Colonic mucosa (tissue), 4 donors: Measurements from ENCODE around the gene BOD1L2. TPM values are rescaled to one million over a fixed set of nuclear protein-coding genes. Genes with fewer than 3 reads are reported as not detected.

Source experiments
- DNase-seq: peaks from one replicate; pipeline ENCODE4 v3.0.0-alpha.2; 2020
- H3K27ac ChIP-seq: fragments of 200-600 bp; one replicate; pipeline ENCODE4 v1.8.0; 2021
- H3K27me3 ChIP-seq: fragments of 200-600 bp; one replicate; pipeline ENCODE4 v1.8.0; 2021
- H3K36me3 ChIP-seq: fragments of 200-600 bp; one replicate; pipeline ENCODE4 v1.8.0; 2021
- H3K4me1 ChIP-seq: fragments of 200-600 bp; one replicate; pipeline ENCODE4 v1.8.0; 2021; ENCODE audit warnings: mild to moderate bottlenecking
- H3K4me3 ChIP-seq: fragments of 200-600 bp; one replicate; pipeline ENCODE4 v1.8.0; 2021
- H3K9ac ChIP-seq, 2 donors: one replicate each; pipeline ENCODE4 v1.7.0; 2013; ENCODE audit warnings: control low read depth in 2 of 2, low read depth in 2 of 2, low read length in 2 of 2
- H3K9me3 ChIP-seq: fragments of 200-600 bp; one replicate; pipeline ENCODE4 v1.8.0; 2021
- intact Hi-C: fragments of 100-400 bp; cut with DNase I; formaldehyde crosslinking; loops from one replicate; pipeline ENCODE4 v1.14.1; 2022
- total RNA-seq, 2 donors: library from RNA; stranded (reverse); fragmentation: NEBNext Ultra II Directional in 1 of 2; extraction: Animal tissue kit (Norgen Biotek cat#: 25700) in 1 of 2; gene quantifications; one replicate each; pipeline ENCODE4 v1.2.1, GENCODE V29; 2021
- TF ChIP-seq, protein P1 (sequence below): fragments of 200-600 bp; IDR thresholded peaks from one replicate; pipeline ENCODE4 v1.8.0; 2022; ENCODE audit warnings: antibody characterized with exemption, mild to moderate bottlenecking
- donor health status: healthy.
- donor health status: DM: no; HTN: no; CAD: no.
- donor health status: DM: no; HTN: no; CAD: no.

Gene BOD1L2
- total RNA-seq, 2 donors from 2014 or later = not detected

DNA sequence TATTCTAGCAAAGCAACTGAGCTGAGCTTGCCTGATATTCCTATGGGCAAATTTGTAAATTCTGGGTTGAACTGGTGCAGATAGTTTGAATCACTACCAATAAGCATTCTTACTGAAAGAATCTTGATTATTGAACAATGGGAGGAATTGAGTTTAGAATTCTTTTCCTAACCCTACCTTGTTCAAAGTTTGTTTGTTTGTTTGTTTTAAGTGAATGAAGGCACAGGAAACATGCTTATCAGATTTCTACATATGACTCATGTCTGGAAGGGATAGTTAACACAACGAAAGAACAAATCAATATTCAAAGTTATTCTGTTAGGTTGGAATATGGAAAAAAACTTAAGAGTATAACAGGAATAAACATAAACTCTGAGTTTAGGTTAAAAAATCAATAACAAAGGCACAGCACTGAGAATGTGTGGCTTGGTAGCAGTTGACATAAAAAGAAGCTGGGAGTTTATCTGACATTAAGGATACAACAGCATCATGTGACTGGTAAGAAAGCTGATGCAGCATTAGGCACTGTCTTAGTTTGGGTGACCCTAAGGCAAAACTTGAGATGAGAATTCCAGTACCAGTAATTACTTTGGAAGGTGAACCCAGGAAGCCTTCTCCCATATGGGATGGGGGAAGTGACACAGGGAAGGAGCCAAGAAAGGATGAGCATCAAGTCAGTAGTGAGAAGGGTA is 20.9 kb downstream of the BOD1L2 start:
- DNase-seq = no peak
- Histone ChIP-seq H3K4me1 (no peaks in the 10 kb centered on the region), H3K9ac (no peak overlapping the region), H3K36me3 (no peaks in the 10 kb centered on the region), H3K4me3 (no peak overlapping the region), H3K27ac (no peak overlapping the region), H3K27me3 (no peaks in the 10 kb centered on the region), H3K9me3 (no peaks in the 10 kb centered on the region)
- TF ChIP-seq, protein P1, sequence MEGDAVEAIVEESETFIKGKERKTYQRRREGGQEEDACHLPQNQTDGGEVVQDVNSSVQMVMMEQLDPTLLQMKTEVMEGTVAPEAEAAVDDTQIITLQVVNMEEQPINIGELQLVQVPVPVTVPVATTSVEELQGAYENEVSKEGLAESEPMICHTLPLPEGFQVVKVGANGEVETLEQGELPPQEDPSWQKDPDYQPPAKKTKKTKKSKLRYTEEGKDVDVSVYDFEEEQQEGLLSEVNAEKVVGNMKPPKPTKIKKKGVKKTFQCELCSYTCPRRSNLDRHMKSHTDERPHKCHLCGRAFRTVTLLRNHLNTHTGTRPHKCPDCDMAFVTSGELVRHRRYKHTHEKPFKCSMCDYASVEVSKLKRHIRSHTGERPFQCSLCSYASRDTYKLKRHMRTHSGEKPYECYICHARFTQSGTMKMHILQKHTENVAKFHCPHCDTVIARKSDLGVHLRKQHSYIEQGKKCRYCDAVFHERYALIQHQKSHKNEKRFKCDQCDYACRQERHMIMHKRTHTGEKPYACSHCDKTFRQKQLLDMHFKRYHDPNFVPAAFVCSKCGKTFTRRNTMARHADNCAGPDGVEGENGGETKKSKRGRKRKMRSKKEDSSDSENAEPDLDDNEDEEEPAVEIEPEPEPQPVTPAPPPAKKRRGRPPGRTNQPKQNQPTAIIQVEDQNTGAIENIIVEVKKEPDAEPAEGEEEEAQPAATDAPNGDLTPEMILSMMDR = no peak
- intact Hi-C loops = no loop called here

DNA sequence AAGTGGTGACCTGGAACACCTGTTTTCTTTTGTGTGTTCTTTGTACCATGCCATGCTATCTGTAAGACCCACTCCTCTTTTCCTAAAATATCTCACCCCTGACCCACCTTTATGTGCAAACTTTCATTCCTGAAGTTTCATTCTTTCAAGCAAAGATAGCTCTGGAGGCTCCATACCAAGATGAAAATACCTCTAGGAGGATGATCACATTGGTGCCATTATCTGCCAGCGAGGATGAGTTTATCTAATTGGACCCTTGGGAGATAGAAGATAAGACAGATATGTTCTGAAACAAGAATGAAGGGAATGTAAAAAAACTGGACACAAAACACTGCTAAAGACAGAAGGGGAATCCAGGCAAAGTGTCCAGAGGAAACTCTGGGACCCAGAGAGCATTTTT is 24.1 kb downstream of the BOD1L2 start:
- no peak overlapping the region for H3K4me3 ChIP-seq

DNA sequence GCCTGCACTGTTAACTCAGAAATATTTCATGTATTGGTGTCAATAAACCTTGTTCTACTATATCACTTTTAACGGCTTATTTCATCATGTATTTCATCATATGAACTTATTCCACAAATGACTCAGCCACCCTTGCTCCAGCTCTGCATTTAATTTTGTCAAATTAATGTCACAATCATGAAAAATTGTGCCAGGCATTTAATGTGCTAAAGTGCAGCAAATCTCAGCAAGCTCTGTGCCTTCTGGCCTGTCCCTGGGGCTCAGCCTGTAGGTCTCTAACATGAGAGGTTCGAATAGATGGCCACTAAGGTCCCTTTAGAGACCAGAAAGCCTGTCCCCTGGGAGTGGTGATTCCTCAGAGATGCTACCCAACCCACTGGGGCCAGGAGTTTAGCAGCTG is 28.6 kb downstream of the BOD1L2 start:
- Histone ChIP-seq H3K36me3 (no peaks in the 10 kb centered on the region), H3K4me1 (no peaks in the 10 kb centered on the region), H3K9me3 (no peaks in the 10 kb centered on the region), H3K9ac (no peak overlapping the region), H3K4me3 (no peak overlapping the region), H3K27me3 (no peaks in the 10 kb centered on the region), H3K27ac (no peak overlapping the region)
- TF ChIP-seq, protein P1 = no peak
- intact Hi-C loops = no loop called here
- DNase-seq = no peak

More for the DNA sequence above, 24.1 kb downstream of the BOD1L2 start:
- Histone ChIP-seq H3K27me3 (no peaks in the 10 kb centered on the region), H3K4me1 (no peaks in the 10 kb centered on the region), H3K9ac (no peak overlapping the region), H3K27ac (no peak overlapping the region), H3K36me3 (no peaks in the 10 kb centered on the region), H3K9me3 (no peaks in the 10 kb centered on the region)
- TF ChIP-seq, protein P1 = no peak
- DNase-seq = no peak
- intact Hi-C loops = no loop called here

DNA sequence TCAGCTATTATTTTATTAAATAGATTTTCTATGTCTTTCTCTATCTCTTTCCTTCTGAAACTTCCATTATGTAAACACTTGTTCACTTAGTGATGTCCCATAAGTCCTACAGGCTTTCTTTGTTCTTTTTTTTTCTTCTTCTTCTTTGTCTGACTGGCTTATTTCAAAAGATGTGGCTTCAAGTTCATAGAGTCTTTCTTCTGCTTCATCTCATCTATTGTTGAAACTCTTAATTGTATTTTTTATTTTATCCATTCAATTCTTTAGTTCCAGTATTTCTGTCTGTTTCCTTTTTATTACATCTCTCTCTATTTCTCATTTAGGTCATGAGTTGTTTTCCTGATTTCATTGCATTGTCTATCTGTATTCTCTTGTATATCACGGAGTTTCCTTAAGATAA is 38.5 kb downstream of the BOD1L2 start:
- intact Hi-C loops = no loop called here
- Histone ChIP-seq H3K4me3 (no peak overlapping the region), H3K9ac (no peak overlapping the region), H3K4me1 (no peaks in the 10 kb centered on the region), H3K27ac (no peak overlapping the region), H3K9me3 (no peaks in the 10 kb centered on the region), H3K27me3 (no peaks in the 10 kb centered on the region), H3K36me3 (no peaks in the 10 kb centered on the region)
- DNase-seq = no peak
- TF ChIP-seq, protein P1 = no peak

DNA sequence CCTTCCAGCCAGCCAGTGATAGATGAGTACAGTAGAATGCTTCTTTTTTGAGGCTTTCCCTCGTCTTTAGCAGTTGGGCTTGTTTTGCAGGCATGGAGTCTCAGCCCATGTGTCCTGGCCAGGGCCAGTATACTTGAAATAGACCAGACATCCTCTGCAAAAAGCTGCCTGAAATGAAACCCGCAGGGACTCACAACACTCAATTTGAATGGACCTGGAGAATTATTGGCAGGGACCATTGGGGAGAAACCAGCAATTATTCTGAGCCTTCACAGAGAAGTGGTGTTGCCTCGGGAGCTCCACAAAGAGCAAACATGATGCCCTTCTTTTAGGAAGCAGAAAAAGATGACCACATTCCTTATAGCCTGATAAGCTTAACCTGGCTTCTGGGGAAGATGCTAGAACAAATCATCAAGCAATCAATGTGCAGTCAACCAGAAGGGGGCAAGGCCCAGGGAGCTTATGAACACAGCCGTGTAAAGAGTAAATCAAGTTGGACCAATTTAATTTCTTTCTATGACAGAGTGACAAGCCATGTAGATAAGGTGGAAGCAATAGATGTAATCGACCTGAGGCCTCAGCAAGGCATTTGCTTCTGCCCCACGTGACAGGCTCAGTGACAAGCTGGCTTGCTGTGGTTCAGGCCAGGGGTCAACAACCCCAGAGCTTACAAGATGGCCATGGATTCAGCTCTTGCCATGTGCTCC is 42.1 kb downstream of the BOD1L2 start:
- Histone ChIP-seq H3K27me3 (no peaks in the 10 kb centered on the region), H3K27ac (no peak overlapping the region), H3K9me3 (no peaks in the 10 kb centered on the region), H3K4me1 (no peaks in the 10 kb centered on the region), H3K36me3 (no peaks in the 10 kb centered on the region), H3K9ac (no peak overlapping the region), H3K4me3 (no peak overlapping the region)
- TF ChIP-seq, protein P1 = no peak
- intact Hi-C loops = no loop called here
- DNase-seq = no peak
